GM18507 (cell line): ENCODE measurements around the gene ICE2.

Experiments
- DNase-seq: peaks from one replicate; pipeline ENCODE4 v3.0.0; 2011; ENCODE audit warnings: low read depth; ENCODE audit not compliant: insufficient read length; ENCODE audit errors: extremely low spot score
- FAIRE-seq: peaks from 2 replicates; lab custom pipeline; 2011; peaks lifted over from hg19 to GRCh38; lab: Jason Lieb, UNC

The ICE2 gene

GRCh38 chr15:60507596-60508424, 28.9 kb upstream of the ICE2 start:
- FAIRE-seq, result peak; percentile 94
- DNase-seq, result peak; percentile 39

GRCh38 chr15:60496853-60497252, 17.9 kb upstream of the ICE2 start:
- no peak for FAIRE-seq
- DNase-seq, result no peak

- FAIRE-seq (no peak), DNase-seq (no peak)
These were observed 15.2 kb upstream of the ICE2 start for GRCh38 chr15:60494108-60494507.

GRCh38 chr15:60493166-60493565, 14.2 kb upstream of the ICE2 start:
- DNase-seq, result no peak
- FAIRE-seq, result no peak

- FAIRE-seq, result no peak
- DNase-seq, result no peak
These were observed 7.8 kb upstream of the ICE2 start for GRCh38 chr15:60486742-60487141.

- no peak for FAIRE-seq
These were observed 6.6 kb upstream of the ICE2 start for GRCh38 chr15:60485365-60486055.

GRCh38 chr15:60483042-60483441, 4.1 kb upstream of the ICE2 start:
- no peak for DNase-seq
- FAIRE-seq, result no peak

More at GRCh38 chr15:60485365-60486055, 6.6 kb upstream of the ICE2 start:
- DNase-seq, result no peak

GRCh38 chr15:60480888-60481287, 1.9 kb upstream of the ICE2 start:
- DNase-seq, result no peak
- FAIRE-seq, result no peak

- FAIRE-seq, result peak; percentile 66
These were observed 1.2 kb upstream of the ICE2 start for GRCh38 chr15:60480149-60480548.

GRCh38 chr15:60479361-60480110, 594 bp upstream of the ICE2 start:
- DNase-seq, result no peak
- no peak for FAIRE-seq

More at GRCh38 chr15:60480149-60480548, 1.2 kb upstream of the ICE2 start:
- DNase-seq, result no peak

- DNase-seq (no peak), FAIRE-seq (peak; percentile 5)
These were observed 901 bp downstream of the ICE2 start for GRCh38 chr15:60477916-60478565.

- DNase-seq, result no peak
- no peak for FAIRE-seq
These were observed 1.8 kb downstream of the ICE2 start for GRCh38 chr15:60477164-60477563.

- FAIRE-seq (no peak), DNase-seq (no peak)
These were observed 2.2 kb downstream of the ICE2 start for GRCh38 chr15:60476713-60477112.

GRCh38 chr15:60473135-60473534, 5.8 kb downstream of the ICE2 start:
- DNase-seq (no peak), FAIRE-seq (no peak)

GRCh38 chr15:60471314-60471713, 7.6 kb downstream of the ICE2 start:
- no peak for DNase-seq
- no peak for FAIRE-seq

- FAIRE-seq (peak; percentile 42), DNase-seq (no peak)
These were observed 8.9 kb downstream of the ICE2 start for GRCh38 chr15:60469893-60470641.

GRCh38 chr15:60464836-60465630, 13.9 kb downstream of the ICE2 start:
- FAIRE-seq (no peak), DNase-seq (no peak)

GRCh38 chr15:60462027-60462426, 16.9 kb downstream of the ICE2 start:
- DNase-seq (no peak), FAIRE-seq (no peak)
